ENCODE data around the gene DLG2.
A peak's percentile ranks its signal among the peaks of the same experiment; 100 is the strongest.
"Not testable (repeated sequence)": the region's sequence is repeated elsewhere in the genome, so short reads cannot be mapped to it uniquely, and the experiment has no call there.

The DLG2 gene

DNA sequence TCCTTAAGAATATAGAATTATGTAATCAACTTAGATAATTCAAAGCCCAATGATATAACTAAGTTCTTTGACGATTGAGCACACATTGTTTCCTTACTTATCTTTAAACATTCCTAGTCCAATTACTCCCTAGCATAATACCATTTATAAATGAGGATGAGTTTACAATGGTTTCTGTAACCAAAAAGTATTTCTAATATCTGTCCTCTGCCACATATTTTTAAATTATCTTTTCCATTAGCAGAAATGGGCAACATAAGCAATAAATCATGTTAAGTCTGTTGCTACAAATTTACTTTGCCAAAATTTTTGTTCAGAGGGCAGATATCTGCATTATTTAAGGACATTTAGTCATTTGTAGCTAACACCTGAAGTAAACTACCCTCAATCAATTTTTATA lies 31.0 kb upstream of the DLG2 start:
- H3K36me3 Mint-ChIP-seq (ENCODE audit: low read depth) = peaks cover 57% of the 10 kb centered on the region
- no peaks in the 10 kb centered on the region for H3K9me3 Mint-ChIP-seq
- H3K4me3 Mint-ChIP-seq = no peak overlapping the region
- TF ChIP-seq, protein P1, sequence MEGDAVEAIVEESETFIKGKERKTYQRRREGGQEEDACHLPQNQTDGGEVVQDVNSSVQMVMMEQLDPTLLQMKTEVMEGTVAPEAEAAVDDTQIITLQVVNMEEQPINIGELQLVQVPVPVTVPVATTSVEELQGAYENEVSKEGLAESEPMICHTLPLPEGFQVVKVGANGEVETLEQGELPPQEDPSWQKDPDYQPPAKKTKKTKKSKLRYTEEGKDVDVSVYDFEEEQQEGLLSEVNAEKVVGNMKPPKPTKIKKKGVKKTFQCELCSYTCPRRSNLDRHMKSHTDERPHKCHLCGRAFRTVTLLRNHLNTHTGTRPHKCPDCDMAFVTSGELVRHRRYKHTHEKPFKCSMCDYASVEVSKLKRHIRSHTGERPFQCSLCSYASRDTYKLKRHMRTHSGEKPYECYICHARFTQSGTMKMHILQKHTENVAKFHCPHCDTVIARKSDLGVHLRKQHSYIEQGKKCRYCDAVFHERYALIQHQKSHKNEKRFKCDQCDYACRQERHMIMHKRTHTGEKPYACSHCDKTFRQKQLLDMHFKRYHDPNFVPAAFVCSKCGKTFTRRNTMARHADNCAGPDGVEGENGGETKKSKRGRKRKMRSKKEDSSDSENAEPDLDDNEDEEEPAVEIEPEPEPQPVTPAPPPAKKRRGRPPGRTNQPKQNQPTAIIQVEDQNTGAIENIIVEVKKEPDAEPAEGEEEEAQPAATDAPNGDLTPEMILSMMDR (IDR thresholded peaks at IDR 0.05; ENCODE audit: unreplicated experiment in 3 of 3) = no peak
- no peaks in the 10 kb centered on the region for H3K27me3 Mint-ChIP-seq (ENCODE audit: low read depth)
- no peak overlapping the region for H3K27ac Mint-ChIP-seq
- peaks cover 35% of the 10 kb centered on the region for H3K4me1 Mint-ChIP-seq

DNA sequence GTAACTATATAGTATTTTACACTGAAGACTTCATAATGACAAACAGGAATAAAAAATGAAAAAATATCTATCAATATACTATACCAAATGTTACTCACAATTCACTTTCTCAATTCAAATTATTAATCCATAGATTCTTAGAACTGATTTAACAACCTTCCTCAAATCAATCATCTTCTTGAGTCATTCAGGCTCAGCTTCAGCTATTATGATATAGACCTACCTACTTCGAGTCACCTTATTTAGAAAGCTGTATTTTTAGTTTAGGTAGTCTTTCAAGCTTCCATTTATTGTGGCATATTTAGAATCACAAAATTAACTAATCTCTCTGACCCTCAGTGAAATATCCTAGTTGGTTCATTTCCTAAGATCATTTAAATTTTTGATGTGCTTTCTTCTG lies 29.6 kb upstream of the DLG2 start:
- Mint-ChIP-seq H3K9me3 (no peaks in the 10 kb centered on the region), H3K27ac (no peak overlapping the region), H3K4me3 (no peak overlapping the region)

DNA sequence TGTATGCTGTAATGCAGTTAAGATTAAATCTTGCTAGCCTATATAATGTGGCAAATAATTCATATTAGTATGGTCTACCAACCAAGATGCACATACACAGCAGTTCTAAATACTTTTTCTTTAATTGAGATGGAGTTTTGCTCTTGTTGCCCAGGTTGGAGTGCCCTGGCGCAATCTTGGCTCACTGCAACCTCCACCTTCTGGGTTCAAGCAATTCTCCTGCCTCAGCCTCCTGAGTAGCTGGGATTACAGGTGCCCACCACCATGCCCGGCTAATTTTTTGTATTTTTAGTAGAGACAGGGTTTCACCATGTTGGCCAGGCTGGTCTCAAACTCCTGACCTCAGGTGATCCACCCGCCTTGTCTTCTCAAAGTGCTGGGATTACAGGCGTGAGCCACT lies 27.2 kb upstream of the DLG2 start:
- Mint-ChIP-seq H3K4me1 (peaks cover 14% of the 10 kb centered on the region), H3K36me3 (ENCODE audit: low read depth) (peaks cover 42% of the 10 kb centered on the region)
- not testable (repeated sequence) for H3K27ac Mint-ChIP-seq; H3K9me3 Mint-ChIP-seq; H3K27me3 Mint-ChIP-seq (ENCODE audit: low read depth); H3K4me3 Mint-ChIP-seq

More for the DNA sequence above, 29.6 kb upstream of the DLG2 start:
- H3K4me1 Mint-ChIP-seq = peaks cover 30% of the 10 kb centered on the region
- TF ChIP-seq, protein P1 (IDR thresholded peaks at IDR 0.05; ENCODE audit: unreplicated experiment in 3 of 3) = no peak
- H3K27me3 Mint-ChIP-seq (ENCODE audit: low read depth) = no peaks in the 10 kb centered on the region
- peaks cover 57% of the 10 kb centered on the region for H3K36me3 Mint-ChIP-seq (ENCODE audit: low read depth)

DNA sequence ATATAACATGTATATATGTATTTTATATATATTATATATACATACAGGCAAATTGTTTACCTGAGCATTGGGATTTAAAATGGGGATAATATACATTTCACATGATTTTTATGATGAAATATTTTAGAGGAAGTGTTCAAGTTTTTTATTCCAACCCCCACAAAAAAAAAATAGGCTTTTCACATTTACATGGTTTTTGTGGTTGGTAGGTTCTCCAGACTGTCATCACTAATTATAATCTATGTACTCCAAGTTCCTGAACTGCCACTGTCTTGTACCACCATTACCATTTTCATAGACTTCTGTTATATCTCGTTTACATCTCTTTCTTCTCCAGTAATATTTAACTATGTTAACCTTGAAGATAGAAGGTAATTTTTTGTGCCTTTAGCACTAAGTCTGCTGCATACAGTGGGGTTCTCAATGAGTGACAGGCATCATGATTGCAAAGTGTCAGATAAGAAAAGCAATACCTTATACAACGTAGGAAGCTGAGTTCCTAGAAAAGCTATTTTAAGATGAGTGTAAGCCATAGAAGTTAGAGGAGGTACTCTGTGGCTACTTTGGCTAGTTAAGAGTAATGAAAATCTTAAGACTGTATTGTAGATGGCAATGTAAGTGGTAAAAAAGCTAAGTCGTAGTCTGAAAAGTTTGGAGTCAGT lies 25.8 kb upstream of the DLG2 start:
- Mint-ChIP-seq H3K27ac (no peak overlapping the region), H3K36me3 (ENCODE audit: low read depth) (peaks cover 29% of the 10 kb centered on the region), H3K4me1 (peaks cover 19% of the 10 kb centered on the region), H3K4me3 (no peak overlapping the region), H3K27me3 (ENCODE audit: low read depth) (no peaks in the 10 kb centered on the region), H3K9me3 (no peaks in the 10 kb centered on the region)
- TF ChIP-seq, protein P1 (IDR thresholded peaks at IDR 0.05; ENCODE audit: unreplicated experiment in 3 of 3) = no peak

DNA sequence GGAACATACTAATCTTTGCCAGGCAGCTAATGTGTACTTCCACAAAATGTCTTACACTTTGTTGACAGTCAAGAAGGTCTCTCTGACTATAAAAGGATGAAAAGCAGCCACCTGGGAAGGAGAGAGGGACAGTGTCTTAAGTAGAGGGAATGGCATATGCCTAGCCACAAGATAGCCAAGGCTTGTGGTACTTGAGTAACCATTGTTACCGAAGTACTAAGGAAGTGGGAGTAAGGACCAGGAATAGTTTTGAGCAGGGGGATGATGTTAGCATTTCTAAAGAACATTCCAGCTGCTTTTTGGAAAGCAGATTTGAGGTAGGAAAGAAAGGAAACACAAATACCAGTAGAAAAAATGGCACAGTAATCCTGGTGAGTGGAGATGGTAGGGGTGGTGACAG lies 24.0 kb upstream of the DLG2 start:
- Mint-ChIP-seq H3K4me1 (peaks cover 23% of the 10 kb centered on the region), H3K27ac (no peak overlapping the region), H3K4me3 (no peak overlapping the region), H3K36me3 (ENCODE audit: low read depth) (peaks cover 18% of the 10 kb centered on the region), H3K27me3 (ENCODE audit: low read depth) (no peaks in the 10 kb centered on the region), H3K9me3 (no peaks in the 10 kb centered on the region)
- TF ChIP-seq, protein P1 (IDR thresholded peaks at IDR 0.05; ENCODE audit: unreplicated experiment in 3 of 3) = no peak

DNA sequence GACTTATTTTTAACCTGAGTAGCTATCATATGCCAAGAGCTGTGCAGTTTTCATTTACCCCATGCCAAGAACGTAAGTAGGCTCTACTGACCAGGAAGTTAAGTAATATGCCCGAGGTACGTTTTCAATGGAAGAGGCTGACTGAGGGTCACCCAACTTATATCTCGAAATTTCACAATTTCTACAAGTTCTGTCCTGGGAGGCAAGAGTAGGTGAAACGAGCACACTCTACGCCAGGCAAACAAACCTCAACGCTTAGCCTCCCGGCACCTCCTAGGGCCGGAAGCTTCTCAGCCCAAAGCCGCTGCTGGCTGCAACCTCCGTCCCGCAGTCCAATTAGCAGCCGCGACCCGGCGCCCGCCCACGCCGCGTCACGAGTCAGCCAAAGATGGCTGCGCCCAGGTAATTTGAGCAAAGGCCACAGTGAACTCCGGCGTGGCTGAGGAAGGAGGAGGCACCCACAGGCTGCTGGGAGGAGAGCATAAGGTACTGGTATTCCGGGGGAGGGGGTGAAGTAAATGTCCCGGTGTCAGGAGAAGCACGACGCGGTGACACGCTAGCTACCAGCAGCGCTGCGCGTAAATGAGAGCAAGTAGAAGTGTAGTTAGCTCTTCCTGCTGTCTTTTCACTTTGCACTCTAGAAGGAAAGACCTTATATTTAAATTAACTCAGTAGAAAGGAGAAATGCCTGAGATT lies 20.6 kb upstream of the DLG2 start, which contains the start of gene TMEM126A:
Gene TMEM126A (plus strand): TSS at position 364 of the 696 bp plus-strand sequence. CDS start 2,289 bp downstream, outside the sequence.
- peak within 1 kb of the TSS; percentile 93 to 97 (median 93) for H3K27ac Mint-ChIP-seq
- H3K4me3 Mint-ChIP-seq = peak within 1 kb of the TSS; percentile 91 to 97 (median 97)
- H3K27me3 Mint-ChIP-seq (ENCODE audit: low read depth) = no peaks in the 10 kb centered on the region
- H3K9me3 Mint-ChIP-seq = no peaks in the 10 kb centered on the region
- H3K4me1 Mint-ChIP-seq = peaks cover 40% of the 10 kb centered on the region
- peaks cover 12% of the 10 kb centered on the region for H3K36me3 Mint-ChIP-seq (ENCODE audit: low read depth)
- TF ChIP-seq, protein P1 (IDR thresholded peaks at IDR 0.05; ENCODE audit: unreplicated experiment in 3 of 3) = no peak

Data from nephron (organoid).